ENCODE data around the gene UCKL1.
A peak's percentile ranks its signal among the peaks of the same experiment; 100 is the strongest.
"Not testable (repeated sequence)": the region's sequence is repeated elsewhere in the genome, so short reads cannot be mapped to it uniquely, and the experiment has no call there.

Gene UCKL1

DNA sequence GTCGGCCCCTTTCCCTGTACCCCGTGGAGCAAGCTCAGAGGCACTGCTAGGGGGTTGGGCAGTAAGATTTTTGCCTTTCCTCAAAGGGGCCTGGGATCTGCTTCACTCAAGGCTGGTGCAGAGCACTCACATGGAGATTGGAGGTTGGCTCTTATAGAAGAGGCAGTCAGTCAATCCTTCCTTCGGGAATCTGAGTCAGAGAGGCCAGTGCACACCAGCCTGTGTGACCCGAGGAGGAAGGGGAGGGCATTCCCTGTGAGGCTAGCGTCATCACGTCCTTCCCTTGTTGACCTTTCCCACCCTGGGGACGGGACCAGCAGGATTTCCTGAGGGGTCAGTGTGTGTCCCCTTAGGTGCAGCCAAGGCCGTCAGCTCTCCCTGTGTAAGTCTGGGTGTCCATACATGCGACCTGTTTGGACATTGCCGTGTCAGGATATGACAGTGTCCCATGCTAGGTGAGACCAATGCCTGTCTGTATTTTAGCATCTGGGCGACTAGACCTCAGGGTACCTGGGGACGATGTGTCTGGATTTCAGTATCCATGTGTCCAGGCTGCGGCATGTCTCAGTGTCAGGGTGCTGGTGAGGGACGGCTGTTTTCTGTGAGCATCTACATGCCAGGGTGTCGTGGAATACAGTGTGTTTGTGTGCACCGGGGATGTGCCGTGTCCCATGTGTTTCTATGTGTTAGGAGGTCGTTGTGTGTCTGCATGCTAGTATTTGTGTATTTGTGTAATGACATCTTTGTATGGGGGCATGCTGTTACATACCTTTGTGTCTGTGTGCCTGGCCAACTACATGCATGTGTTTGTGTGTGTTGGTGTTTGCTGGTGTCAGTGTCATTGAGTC is 16.3 kb upstream of the UCKL1 start:
- no peak for DNase-seq (ENCODE audit: low spot score)

DNA sequence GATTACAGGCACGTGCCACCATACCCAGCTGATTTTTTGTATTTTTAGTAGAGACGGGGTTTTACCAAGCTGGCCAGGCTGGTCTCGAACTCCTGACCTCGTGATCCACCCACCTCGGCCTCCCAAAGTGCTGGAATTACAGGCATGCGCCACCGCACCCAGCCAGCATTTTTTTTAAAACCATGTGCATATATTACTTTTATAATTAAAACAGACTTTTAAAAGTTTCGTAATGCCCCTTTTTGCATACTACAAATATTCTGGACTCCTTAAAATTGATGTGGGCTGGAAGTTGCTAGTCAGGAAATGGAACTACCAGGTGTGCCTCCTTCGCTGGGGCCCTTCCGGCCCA is 15.7 kb upstream of the UCKL1 start:
- not testable (repeated sequence) for DNase-seq (ENCODE audit: low spot score)

- no peak for DNase-seq (ENCODE audit: low spot score)
Measured at GRCh38 chr20:63970714-63971431, 14.7 kb upstream of the UCKL1 start.

- DNase-seq (ENCODE audit: low spot score): peak; percentile 90
Measured at GRCh38 chr20:63969838-63970713, 13.9 kb upstream of the UCKL1 start, which contains the start of gene ZNF512B. Gene ZNF512B, minus strand, starts transcription at chr20:63969930. Its CDS starts 1,980 bp downstream, at chr20:63967950.

GRCh38 chr20:63968928-63969760 is 12.9 kb upstream of the UCKL1 start:
- no peak for DNase-seq (ENCODE audit: low spot score)

GRCh38 chr20:63968136-63968927 is 12.1 kb upstream of the UCKL1 start:
- DNase-seq (ENCODE audit: low spot score): no peak

DNA sequence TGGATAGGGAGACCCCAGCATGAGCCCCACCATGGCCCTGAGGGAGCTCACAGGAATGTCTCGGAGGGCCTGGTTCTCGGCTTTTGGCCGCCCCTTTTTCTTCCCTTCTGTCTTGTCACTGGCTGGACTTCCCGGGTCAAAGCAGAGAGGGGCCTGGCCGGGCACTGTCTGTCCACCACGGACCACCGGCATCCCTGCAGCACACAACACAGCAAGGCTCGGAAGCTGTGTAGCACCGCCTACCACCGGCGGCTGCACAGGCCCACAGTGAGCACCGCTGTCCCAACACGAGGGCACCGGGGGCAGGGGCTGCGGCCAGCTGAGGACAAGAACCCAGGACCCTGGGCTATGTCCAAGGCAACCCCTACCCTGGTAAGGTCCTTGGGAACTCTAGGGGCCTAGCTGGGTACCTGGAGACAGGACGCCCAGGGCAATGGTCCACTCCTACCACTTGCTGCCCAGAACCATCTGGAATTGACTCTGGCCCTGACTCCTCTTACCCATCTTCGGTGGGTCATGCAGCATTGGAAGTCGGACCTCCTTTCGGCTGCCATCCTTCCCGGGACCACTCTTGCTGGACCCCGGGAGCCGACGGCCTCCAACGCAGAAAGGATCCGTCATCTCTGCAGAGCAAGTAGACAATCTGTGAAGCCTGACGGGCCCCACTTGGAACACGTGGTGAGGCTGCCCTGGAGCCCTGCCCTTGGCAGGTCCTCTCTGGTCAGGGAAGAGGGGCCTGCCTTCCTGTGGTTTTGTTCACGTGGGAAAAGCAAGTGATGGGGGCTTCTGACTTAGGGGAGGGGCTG is 11.3 kb upstream of the UCKL1 start:
- no peak for DNase-seq (ENCODE audit: low spot score)

DNA sequence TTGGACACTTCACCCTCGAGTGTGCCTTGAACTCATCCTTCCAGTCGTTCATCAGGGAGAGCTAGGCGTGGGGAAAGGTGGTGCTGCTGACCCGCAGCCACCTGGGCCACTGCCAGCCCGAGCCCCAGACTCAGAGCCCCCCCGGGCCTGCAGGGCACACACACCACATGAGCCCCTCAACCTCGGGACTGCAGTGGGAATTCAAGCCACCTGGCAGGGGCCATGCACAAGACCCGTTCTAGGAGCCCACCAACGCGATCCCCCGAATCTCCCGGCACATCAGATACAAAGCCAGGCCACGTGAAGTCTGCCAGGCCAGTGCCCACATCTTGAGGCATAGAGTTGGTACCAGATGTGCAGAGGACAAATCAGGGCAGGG is 10.7 kb upstream of the UCKL1 start:
- no peak for DNase-seq (ENCODE audit: low spot score)

DNA sequence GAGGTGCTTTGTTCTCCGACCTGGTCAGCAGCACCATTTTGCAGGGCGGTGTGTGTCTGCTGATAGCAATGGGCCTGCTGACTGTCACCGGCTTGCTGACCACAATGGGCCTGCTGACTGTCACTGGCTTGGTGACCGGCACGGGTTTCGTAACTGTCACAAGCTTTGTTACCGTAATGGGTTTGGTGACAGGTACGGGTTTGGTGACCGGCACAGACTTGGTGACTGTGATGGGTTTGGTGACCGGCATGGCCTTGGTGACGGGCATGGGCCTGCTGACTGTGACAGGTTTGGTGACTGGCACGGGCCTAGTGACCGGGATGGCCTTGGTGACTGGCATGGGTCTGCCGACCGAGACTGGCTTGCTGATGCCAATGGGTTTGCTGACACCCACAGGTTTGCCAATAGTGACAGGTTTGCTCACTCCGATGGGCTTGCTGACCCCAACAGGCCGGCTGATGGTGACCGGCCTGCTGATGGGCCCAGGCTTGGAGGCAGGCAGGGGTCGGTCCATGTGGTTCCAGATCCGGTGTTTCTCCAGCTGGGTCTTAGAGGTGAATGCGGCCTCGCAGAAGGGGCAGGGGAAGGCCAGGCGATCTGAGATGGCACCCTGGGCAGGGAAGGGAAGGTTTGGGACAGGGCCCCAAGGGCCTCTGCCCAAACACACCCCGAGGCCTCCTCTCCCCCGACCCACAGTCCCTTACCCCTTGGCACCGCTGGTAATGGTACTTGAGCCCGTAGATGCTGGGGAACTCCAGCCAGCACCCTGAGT is 10.1 kb upstream of the UCKL1 start:
- no peak for DNase-seq (ENCODE audit: low spot score)

- DNase-seq (ENCODE audit: low spot score): no peak
Measured at GRCh38 chr20:63964412-63964811, 8.2 kb upstream of the UCKL1 start.

GRCh38 chr20:63963784-63964301 is 7.6 kb upstream of the UCKL1 start:
- no peak for DNase-seq (ENCODE audit: low spot score)

DNA sequence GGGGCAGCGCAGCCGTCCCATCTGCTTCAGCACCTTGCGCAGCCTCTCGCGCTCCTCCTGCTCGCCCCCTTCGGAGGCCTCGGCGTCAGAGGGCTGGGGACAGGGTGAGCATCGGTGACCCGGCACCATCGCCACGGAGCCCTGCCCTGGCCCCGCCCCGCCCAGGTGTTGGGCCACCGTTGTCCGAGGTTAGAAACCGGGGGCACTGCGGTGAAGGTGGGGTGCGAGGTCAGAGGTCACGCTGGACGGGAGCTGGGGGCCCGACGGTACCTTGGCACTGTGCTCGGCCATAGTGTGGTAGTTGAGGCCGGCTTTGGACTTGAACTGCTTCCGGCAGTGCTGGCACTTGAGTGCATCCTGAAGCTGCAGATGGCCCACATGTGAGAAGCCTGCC is 7.1 kb upstream of the UCKL1 start:
- no peak for DNase-seq (ENCODE audit: low spot score)

DNA sequence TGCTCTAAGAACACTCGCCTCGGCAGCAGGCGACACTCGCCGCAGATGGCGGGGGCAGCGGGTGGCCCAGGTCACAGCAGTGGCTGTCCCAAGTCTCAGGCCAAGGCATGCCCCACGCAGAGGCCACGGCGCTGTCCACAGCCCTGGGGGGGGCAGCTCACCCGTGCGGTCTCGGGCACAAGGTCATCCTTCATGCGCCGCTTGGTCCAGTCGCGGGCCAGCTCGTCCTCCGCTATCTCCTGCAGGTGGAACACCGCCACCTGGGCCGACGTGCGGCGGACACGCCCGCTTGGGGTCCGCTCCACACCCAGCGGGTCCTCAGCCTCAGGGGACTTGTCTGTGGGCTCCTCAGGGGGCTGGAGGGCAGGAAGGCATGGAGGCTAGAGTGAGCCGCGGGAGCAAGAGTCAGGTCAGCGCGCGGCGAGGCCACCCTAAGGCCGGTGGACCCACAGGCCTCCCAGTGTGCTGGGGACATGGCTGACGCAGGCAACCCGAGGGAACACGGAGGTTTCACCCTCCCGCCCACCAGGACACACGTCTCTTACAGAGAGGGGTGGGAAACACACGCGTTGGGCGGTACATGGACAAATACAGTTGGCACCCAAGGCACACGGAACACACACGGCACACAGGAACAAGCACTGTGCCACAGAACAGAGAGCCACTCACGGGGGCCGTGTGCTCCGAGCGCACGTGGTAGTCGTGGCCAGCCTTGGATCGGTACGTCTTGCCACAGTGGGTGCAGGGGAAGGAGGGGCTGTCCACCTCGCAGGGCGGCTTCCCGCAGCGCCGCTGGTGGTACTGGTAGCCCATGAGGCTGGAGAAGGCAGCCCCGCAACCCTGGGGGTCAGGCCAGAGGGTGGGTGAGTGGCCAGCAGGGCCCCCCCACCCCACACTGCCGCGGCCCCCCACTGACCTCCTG is 6.5 kb upstream of the UCKL1 start:
- DNase-seq (ENCODE audit: low spot score): no peak

- DNase-seq (ENCODE audit: low spot score): no peak
Measured at GRCh38 chr20:63961664-63962425, 5.6 kb upstream of the UCKL1 start.

GRCh38 chr20:63960654-63961621 is 4.7 kb upstream of the UCKL1 start:
- DNase-seq (ENCODE audit: low spot score): not testable (repeated sequence)

DNA sequence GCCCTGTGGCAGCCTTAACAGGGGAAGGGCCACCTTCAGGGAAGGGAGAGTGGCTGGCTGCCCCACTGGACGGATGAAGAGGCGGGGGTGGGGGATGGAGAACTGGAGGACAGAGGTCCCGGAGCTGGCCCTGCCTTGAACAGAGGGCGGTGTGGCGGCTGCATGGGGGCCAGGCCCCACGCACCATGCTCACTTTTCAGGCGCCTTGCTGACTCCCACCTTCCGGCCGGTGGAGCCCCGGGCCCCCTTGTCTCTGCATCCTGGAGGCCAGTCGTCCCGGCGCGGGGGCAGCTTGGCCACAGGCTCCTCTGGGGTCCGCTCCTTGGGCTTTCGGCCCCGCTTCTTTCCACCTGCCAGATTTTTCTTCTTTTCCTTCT is 3.5 kb upstream of the UCKL1 start:
- DNase-seq (ENCODE audit: low spot score): no peak
